GM12878 (cell line): Measurements from ENCODE around the gene CADPS. TPM values are rescaled to one million over a fixed set of nuclear protein-coding genes. Genes with fewer than 3 reads are reported as not detected.

Experiments used
- ATAC-seq: fragments of 200-7000 bp; cut with Tn5 transposase; 3 replicates; pipeline ENCODE4 v1.9.1; 2020; ENCODE audit warnings: mild to moderate bottlenecking, moderate library complexity
- BruUV-seq: library from RNA; stranded (reverse); fragments of 400-500 nt; replicated peaks from 2 replicates; lab custom pipeline; 2021; lab: Mats Ljungman, UMichigan
- CTCF ChIA-PET: fragments of 300-600 bp; sonication (Branson Sonifier 250); formaldehyde crosslinking; extraction: SDS; loops from one replicate; lab custom pipeline; 2021; ENCODE audit warnings: inconsistent platforms; lab: Yijun Ruan, JAX
- POLR2A ChIA-PET: fragments of 350-600 bp; formaldehyde crosslinking; extraction: SDS; loops from one replicate; lab custom pipeline; 2021; ENCODE audit warnings: inconsistent platforms; lab: Charles Lee
- RAD21 ChIA-PET: fragments of 300-600 bp; sonication (Branson Sonifier 250); formaldehyde crosslinking; loops from one replicate; lab custom pipeline; 2023; ENCODE audit warnings: antibody characterized with exemption; ENCODE audit not compliant: unreplicated experiment; lab: Charles Lee
- SMC1A ChIA-PET: fragments of 300-600 bp; sonication (Branson Sonifier 250); formaldehyde crosslinking; loops from one replicate; lab custom pipeline; 2023; ENCODE audit not compliant: unreplicated experiment, uncharacterized antibody; lab: Charles Lee
- DNase-seq: peaks from one replicate; pipeline ENCODE4 v3.0.0-alpha.2; 2011; ENCODE audit warnings: low read depth, low spot score
- FAIRE-seq: peaks from 3 replicates; lab custom pipeline; 2011; peaks lifted over from hg19 to GRCh38; lab: Jason Lieb, UNC
- H2AFZ ChIP-seq: 2 replicates; pipeline ENCODE4 v1.6.0; 2011; ENCODE audit warnings: low read depth, low read length, control low read depth; ENCODE audit not compliant: control insufficient read depth
- H3K27ac ChIP-seq: 2 replicates; pipeline ENCODE4 v1.5.1; 2011; ENCODE audit warnings: control low read depth; ENCODE audit not compliant: control insufficient read depth, insufficient read depth
- H3K27me3 ChIP-seq, 2 experiments: replicated peaks in 1 of 2; 2 replicates each; pipeline versions ENCODE4 v1.6.0 to v1.6.1; 2011; ENCODE audit warnings: low read length in 1 of 2; ENCODE audit not compliant: control insufficient read depth in 2 of 2, insufficient read depth in 2 of 2
- H3K36me3 ChIP-seq, 2 experiments: 2 replicates each; pipeline ENCODE4 v1.5.1; 2011; ENCODE audit warnings: low read length in 1 of 2; ENCODE audit not compliant: control insufficient read depth in 2 of 2, insufficient read depth in 2 of 2
- H3K4me1 ChIP-seq: 2 replicates; pipeline ENCODE4 v1.6.1; 2011; ENCODE audit warnings: mild to moderate bottlenecking, low read length, moderate library complexity, mixed read lengths; ENCODE audit not compliant: control insufficient read depth, insufficient read depth
- H3K4me2 ChIP-seq: 2 replicates; pipeline ENCODE4 v1.6.0; 2011; ENCODE audit warnings: control low read depth; ENCODE audit not compliant: control insufficient read depth, insufficient read depth
- H3K4me3 ChIP-seq: fragments of 200-600 bp; sonication (generic); 2 replicates; pipeline ENCODE4 v1.5.1; 2016
- H3K79me2 ChIP-seq: 2 replicates; pipeline ENCODE4 v1.6.0; 2011; ENCODE audit warnings: low read length; ENCODE audit not compliant: control insufficient read depth, insufficient read depth
- H3K9ac ChIP-seq: 2 replicates; pipeline ENCODE4 v1.8.0; 2011; ENCODE audit warnings: low read length, control low read depth, mixed read lengths; ENCODE audit not compliant: control insufficient read depth, insufficient read depth
- H3K9me3 ChIP-seq: replicated peaks from 3 replicates; pipeline ENCODE4 v1.5.1; 2011; ENCODE audit warnings: mild to moderate bottlenecking, low read length; ENCODE audit not compliant: control insufficient read depth, insufficient read depth
- H4K20me1 ChIP-seq: 2 replicates; pipeline ENCODE4 v1.6.0; 2011; ENCODE audit not compliant: control insufficient read depth, insufficient read depth
- CHD1 ChIP-seq: IDR thresholded peaks from 2 replicates; pipeline ENCODE4 v1.6.1; 2012; ENCODE audit warnings: low read depth, low read length, improper control_type of control experiment
- EZH2 ChIP-seq: IDR thresholded peaks from 2 replicates; pipeline ENCODE4 v1.6.1; 2012; ENCODE audit warnings: low read depth, mild to moderate bottlenecking, control low read depth, inconsistent platforms, low read length, borderline replicate concordance; ENCODE audit not compliant: control insufficient read depth
- FOXM1 ChIP-seq: IDR thresholded peaks from 2 replicates; pipeline ENCODE4 v1.6.1; 2012; ENCODE audit warnings: low read depth, mild to moderate bottlenecking, inconsistent platforms, low read length, moderate library complexity
- HDAC6 ChIP-seq: fragments of 200-600 bp; sonication (generic); IDR thresholded peaks from one replicate; pipeline ENCODE4 v1.8.0; 2017; ENCODE audit warnings: antibody characterized with exemption; ENCODE audit not compliant: unreplicated experiment
- IRF4 ChIP-seq: IDR thresholded peaks from 2 replicates; pipeline ENCODE4 v1.6.1; 2011; ENCODE audit warnings: low read depth, low read length
- NKRF ChIP-seq: fragments of 450-650 bp; conservative IDR thresholded peaks from 2 replicates; pipeline ENCODE4 v1.6.1; 2017; ENCODE audit warnings: mild to moderate bottlenecking, moderate library complexity
- RAD21 ChIP-seq: IDR thresholded peaks from 2 replicates; pipeline ENCODE4 v1.6.1; 2011; ENCODE audit warnings: mild to moderate bottlenecking, low read depth, low read length, moderate library complexity; ENCODE audit not compliant: insufficient read depth
- SIX5 ChIP-seq: IDR thresholded peaks from 2 replicates; pipeline ENCODE4 v1.6.1; 2011; ENCODE audit warnings: mild to moderate bottlenecking, low read depth, low read length, moderate library complexity; ENCODE audit not compliant: severe bottlenecking
- SMARCA5 ChIP-seq: fragments of 450-650 bp; IDR thresholded peaks from 2 replicates; pipeline ENCODE4 v1.6.1; 2017; ENCODE audit warnings: mild to moderate bottlenecking
- TCF12 ChIP-seq: IDR thresholded peaks from 2 replicates; pipeline ENCODE4 v1.6.1; 2011; ENCODE audit warnings: low read depth, mild to moderate bottlenecking, low read length
- WRNIP1 ChIP-seq: IDR thresholded peaks from 2 replicates; pipeline ENCODE4 v1.6.1; 2011; ENCODE audit warnings: low read depth, low read length, improper control_type of control experiment, borderline replicate concordance
- WGBS: methylation state at CpG from one replicate; pipeline ENCODE4 v1.1.6; 2016; ENCODE audit warnings: low lambda C conversion rate; ENCODE audit not compliant: insufficient replicate concordance, insufficient coverage; ENCODE audit errors: missing lambda C conversion rate; 5-methylcytosine and 5-hydroxymethylcytosine counted together
- in situ Hi-C: fragments of 300-500 bp; cut with MboI; formaldehyde crosslinking; loops from 9 replicates; pipeline ENCODE4 v1.14.3; 2018; ENCODE audit warnings: mixed read lengths
- intact Hi-C: fragments of 100-400 bp; cut with micrococcal nuclease; formaldehyde crosslinking; loops from one replicate; pipeline ENCODE4 v1.14.2; 2022; ENCODE audit not compliant: unreplicated experiment
- polyA plus RNA-seq, 11 experiments: library from polyadenylated mRNA; depleted of rRNA in 4 of 11; unstranded in 6 of 11; stranded (reverse) in 5 of 11; fragments of >200 nt; fragmentation: Nextera tagmentation in 4 of 11; fragmentation: Illumina TruSeq in 1 of 11; extraction: Ambion mirVana in 4 of 11; extraction: Trizol in 1 of 11; gene quantifications; 1 replicate in 1 of 11; 2 replicates in 10 of 11; pipeline versions ENCODE4 v1.2.1 to v1.2.3, GENCODE V29; 2011 to 2016; ENCODE audit warnings: inconsistent platforms in 2 of 11, missing spikeins in 2 of 11, low read depth in 1 of 11
- total RNA-seq, 4 experiments: library from RNA; depleted of rRNA in 3 of 4; stranded (reverse); fragments of >200 nt in 3 of 4; fragmentation: Illumina TruSeq in 1 of 4; extraction: Trizol in 1 of 4; gene quantifications; 2 replicates each; pipeline versions ENCODE4 v1.2.1 to v1.2.3, GENCODE V29; 2013 to 2021
- TF ChIP-seq, protein P1 (sequence below): IDR thresholded peaks from 2 replicates; pipeline ENCODE4 v1.6.1; 2012; ENCODE audit warnings: low read length, inconsistent platforms
- TF ChIP-seq, protein P2 (sequence below): IDR thresholded peaks from 2 replicates; pipeline ENCODE4 v1.6.1; 2011; ENCODE audit warnings: mild to moderate bottlenecking, low read depth, low read length, moderate library complexity; ENCODE audit not compliant: insufficient replicate concordance
- TF ChIP-seq, protein P3 (sequence below): fragments of 450-650 bp; formaldehyde crosslinking; IDR thresholded peaks from 2 replicates; pipeline ENCODE4 v1.4.0; 2020; ENCODE audit warnings: mild to moderate bottlenecking, moderate library complexity

Gene CADPS
- total and polyA plus RNA-seq, 10 of the 15 experiments (the other 5 are each of a cell fraction or from before 2014, with no cell fraction given): 0.20 TPM; not detected in 9

GRCh38 chr3:62359531-62359930 lies 515.7 kb downstream of the CADPS start:
- RAD21 ChIA-PET: interaction anchor here (0.6 kb wide), 1 partner anchor 148 kb away, joined by 3 read pairs; no protein-coding TSS in a partner anchor
- POLR2A ChIA-PET: no interaction called here
- CTCF ChIA-PET: interaction anchor here (1.0 kb wide), 1 partner anchor 26 kb away, joined by 3 read pairs; no protein-coding TSS in a partner anchor
- intact Hi-C loops: no loop called here
- Histone ChIP-seq H3K79me2 (no peaks in the 10 kb centered on the region), H2AFZ (no peak overlapping the region), H3K4me3 (no peak overlapping the region), H3K27ac (no peak overlapping the region), H3K4me1 (no peaks in the 10 kb centered on the region), H3K9me3 (no peaks in the 10 kb centered on the region), H3K9ac (no peak overlapping the region), H4K20me1 (no peaks in the 10 kb centered on the region), H3K36me3 (no peaks in the 10 kb centered on the region), H3K4me2 (no peak overlapping the region), H3K27me3 (no peaks in the 10 kb centered on the region)
- no peak for FAIRE-seq
- ATAC-seq: no peak
- no TSS peak for BruUV-seq
- 21% methylated on average over 4 of the region's 4 CpGs for WGBS
- SMC1A ChIA-PET: interaction anchor here (1.1 kb wide), 2 partner anchors 102 to 744 kb away, joined by 3 to 4 read pairs; no protein-coding TSS in a partner anchor
- no peak for DNase-seq
- in situ Hi-C loops: no loop called here
- TF ChIP-seq NKRF (no peak), IRF4 (no peak), RAD21 (no peak), SMARCA5 (no peak), EZH2 (no peak), HDAC6 (no peak), SIX5 (no peak), FOXM1 (no peak), WRNIP1 (no peak), CHD1 (no peak), TCF12 (no peak)
- TF ChIP-seq, protein P1, sequence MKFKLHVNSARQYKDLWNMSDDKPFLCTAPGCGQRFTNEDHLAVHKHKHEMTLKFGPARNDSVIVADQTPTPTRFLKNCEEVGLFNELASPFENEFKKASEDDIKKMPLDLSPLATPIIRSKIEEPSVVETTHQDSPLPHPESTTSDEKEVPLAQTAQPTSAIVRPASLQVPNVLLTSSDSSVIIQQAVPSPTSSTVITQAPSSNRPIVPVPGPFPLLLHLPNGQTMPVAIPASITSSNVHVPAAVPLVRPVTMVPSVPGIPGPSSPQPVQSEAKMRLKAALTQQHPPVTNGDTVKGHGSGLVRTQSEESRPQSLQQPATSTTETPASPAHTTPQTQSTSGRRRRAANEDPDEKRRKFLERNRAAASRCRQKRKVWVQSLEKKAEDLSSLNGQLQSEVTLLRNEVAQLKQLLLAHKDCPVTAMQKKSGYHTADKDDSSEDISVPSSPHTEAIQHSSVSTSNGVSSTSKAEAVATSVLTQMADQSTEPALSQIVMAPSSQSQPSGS: no peak
- TF ChIP-seq, protein P2, sequence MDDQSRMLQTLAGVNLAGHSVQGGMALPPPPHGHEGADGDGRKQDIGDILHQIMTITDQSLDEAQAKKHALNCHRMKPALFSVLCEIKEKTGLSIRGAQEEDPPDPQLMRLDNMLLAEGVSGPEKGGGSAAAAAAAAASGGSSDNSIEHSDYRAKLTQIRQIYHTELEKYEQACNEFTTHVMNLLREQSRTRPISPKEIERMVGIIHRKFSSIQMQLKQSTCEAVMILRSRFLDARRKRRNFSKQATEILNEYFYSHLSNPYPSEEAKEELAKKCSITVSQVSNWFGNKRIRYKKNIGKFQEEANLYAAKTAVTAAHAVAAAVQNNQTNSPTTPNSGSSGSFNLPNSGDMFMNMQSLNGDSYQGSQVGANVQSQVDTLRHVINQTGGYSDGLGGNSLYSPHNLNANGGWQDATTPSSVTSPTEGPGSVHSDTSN: no peak
- TF ChIP-seq, protein P3, sequence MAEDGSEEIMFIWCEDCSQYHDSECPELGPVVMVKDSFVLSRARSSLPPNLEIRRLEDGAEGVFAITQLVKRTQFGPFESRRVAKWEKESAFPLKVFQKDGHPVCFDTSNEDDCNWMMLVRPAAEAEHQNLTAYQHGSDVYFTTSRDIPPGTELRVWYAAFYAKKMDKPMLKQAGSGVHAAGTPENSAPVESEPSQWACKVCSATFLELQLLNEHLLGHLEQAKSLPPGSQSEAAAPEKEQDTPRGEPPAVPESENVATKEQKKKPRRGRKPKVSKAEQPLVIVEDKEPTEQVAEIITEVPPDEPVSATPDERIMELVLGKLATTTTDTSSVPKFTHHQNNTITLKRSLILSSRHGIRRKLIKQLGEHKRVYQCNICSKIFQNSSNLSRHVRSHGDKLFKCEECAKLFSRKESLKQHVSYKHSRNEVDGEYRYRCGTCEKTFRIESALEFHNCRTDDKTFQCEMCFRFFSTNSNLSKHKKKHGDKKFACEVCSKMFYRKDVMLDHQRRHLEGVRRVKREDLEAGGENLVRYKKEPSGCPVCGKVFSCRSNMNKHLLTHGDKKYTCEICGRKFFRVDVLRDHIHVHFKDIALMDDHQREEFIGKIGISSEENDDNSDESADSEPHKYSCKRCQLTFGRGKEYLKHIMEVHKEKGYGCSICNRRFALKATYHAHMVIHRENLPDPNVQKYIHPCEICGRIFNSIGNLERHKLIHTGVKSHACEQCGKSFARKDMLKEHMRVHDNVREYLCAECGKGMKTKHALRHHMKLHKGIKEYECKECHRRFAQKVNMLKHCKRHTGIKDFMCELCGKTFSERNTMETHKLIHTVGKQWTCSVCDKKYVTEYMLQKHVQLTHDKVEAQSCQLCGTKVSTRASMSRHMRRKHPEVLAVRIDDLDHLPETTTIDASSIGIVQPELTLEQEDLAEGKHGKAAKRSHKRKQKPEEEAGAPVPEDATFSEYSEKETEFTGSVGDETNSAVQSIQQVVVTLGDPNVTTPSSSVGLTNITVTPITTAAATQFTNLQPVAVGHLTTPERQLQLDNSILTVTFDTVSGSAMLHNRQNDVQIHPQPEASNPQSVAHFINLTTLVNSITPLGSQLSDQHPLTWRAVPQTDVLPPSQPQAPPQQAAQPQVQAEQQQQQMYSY (CRISPR knock-in tag): no peak
